Smooth muscle cell of the brain vasculature (primary cell): ENCODE results near the gene TRIM25.

Source experiments
- DNase-seq: peaks from one replicate; pipeline ENCODE4 v3.0.0-alpha.2; 2012; ENCODE audit warnings: low read depth, low spot score

TRIM25 gene

GRCh38 chr17:56926270-56926669, 12.4 kb upstream of the TRIM25 start:
- DNase-seq = no peak

- no peak for DNase-seq
Measured at GRCh38 chr17:56925088-56925487, 11.2 kb upstream of the TRIM25 start.

DNA sequence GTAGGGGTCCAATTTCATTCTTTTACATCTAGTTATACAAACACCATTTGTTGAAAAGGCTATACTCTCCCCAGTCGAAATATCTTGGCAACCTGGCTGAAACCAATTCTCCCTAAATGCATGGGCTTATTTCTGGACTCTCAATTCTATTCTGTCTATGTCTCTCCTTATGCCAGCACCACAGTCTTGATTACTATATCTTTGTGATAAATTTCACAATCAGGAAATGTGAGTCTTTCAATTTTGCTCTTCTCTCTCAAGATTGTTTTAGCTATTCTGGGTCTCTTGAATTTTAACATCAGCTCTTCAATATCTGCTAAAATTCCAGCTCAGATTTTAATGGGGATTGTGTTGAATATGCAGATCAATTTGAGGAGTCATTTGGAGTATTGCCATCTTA, 5.9 kb upstream of the TRIM25 start:
- no peak for DNase-seq

GRCh38 chr17:56918916-56919315, 5.1 kb upstream of the TRIM25 start:
- DNase-seq = no peak

DNA sequence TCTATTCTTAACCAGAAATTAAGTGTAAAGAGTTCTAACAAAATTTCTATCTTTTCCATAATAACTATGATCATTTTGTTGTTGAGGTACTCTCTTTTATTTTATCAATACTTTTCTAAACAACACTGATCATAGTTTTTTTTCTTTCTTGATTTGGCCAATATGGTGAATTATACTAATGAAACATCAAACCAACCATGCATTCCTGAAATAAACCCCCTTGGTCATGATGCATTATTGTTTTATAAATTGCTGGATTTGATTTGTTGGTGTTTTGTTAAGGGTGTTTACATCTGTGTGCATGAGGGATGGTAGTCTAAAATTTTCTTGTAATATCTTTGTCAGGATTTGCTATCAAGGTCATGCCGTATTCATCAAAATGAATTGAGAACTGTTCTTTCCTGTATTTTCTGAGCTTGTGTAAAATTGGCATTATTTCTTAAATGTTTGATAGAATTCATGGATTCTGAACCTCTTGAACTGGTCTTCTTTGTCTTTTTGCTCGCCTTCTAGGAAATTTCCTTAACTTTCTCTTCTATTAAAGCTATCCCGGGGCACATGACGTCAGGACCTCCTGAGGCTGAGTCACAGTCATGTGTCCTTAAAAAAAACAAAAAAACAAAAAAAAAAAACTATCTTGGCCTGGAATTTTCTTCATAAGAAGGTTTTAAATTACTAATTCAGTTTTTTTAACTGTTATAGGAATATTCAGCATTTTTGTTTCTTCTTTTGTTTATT, 3.9 kb upstream of the TRIM25 start:
- no peak for DNase-seq

GRCh38 chr17:56914581-56915273, 878 bp upstream of the TRIM25 start:
- no peak for DNase-seq

DNA sequence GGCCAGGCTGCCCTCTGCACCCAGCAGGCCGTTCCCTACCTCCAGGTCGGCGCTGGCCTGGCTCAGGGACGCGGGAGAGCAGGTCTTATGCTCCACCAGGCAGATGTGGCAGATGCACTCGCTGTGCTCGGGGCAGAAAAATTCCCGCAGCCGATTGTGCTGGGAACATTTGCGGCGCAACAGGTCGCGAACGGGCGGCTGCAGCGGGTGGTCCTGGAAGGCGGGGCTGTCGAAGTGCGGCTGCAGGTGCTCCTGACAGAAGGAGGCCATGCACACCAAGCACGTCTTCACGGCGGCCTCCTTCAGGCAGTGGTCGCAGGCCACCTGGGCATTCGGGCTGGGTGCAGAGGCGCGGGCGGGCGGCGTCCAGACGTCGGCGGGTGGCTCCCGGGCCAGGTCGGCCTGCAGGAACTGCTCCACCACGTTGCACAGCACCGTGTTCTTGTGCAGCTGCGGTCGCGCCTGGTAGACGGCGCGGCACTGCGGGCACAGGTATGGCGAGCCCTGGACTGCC, 439 bp downstream of the TRIM25 start:
- DNase-seq = no peak

GRCh38 chr17:56913000-56913311, 893 bp downstream of the TRIM25 start:
- no peak for DNase-seq

DNA sequence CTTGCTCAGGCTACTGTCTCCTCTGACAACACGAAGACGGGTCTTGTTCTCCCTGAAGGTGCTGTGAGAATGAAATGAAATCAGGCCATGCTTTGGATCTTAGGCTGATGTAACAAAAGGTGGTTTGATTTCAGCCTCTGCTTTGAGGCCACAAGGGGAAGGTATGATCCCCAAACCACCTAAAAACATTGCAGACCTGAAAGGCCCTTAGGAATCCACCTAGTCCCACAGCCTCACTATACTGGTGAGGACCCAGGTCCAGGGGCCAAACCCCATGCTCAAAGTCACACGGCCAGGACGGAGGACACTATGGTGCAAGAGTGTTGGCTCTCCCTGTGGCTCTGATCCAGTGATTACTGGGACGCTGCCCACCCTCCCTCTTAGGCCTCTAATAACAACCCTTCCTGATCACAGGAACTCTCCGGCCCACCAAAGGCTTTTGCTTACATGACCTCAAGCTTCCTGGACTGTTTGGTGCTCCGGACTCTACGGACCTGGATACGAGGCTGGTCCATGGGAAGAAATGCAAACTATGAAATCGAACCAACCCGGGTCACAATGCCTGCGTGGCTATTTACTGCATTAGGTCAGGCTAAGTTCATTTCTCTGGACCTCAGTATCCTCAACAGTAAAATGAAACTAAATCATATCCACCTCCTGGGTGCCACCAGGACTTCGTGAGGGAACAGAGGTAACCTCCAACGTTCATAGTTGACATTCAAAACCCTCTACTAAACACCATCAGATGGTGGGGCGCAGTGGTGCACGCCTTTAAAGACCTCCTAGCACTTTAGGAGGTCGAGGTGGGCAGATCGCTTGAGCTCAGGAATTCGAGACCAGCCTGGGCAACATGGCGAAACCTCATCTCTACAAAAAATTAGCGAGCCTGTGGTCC, 1.5 kb downstream of the TRIM25 start:
- DNase-seq = no peak

GRCh38 chr17:56910509-56911235, 3.2 kb downstream of the TRIM25 start:
- DNase-seq = no peak

DNA sequence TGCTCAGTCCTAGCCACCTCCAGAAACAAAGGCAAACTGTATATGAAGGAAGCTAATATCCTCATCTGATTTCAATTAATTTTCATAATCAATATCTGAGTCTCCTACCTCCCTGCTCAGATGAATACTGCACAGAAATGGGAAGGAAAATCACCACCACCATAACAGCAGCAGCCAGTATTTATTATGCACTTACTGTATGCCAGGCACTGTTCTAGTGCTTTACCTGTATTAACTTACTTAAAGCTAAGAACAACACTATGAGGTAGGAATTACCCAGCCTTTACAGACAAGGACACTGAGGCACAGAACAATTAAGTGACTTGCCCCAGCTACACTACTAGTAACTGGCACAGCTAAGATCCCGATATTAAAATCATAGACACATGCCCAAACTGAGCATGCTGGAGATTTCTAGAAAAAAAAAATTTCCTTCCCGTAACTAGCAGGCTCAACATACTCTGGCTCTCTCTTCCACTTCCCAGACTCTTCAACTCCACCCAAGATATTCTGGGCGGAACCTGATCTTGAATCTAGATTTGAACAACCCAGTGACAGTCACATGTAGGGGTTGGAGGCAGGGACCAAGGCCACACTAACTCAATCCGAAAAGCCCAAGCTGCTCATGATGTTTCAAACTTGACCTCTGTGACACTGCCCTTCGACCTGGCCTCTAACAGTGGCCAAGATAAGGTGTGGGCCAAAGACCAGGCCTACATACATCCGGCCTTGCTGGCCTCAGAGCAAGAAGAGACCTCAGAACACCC, 3.9 kb downstream of the TRIM25 start:
- DNase-seq = no peak

GRCh38 chr17:56908001-56908542, 5.8 kb downstream of the TRIM25 start:
- DNase-seq = no peak

DNA sequence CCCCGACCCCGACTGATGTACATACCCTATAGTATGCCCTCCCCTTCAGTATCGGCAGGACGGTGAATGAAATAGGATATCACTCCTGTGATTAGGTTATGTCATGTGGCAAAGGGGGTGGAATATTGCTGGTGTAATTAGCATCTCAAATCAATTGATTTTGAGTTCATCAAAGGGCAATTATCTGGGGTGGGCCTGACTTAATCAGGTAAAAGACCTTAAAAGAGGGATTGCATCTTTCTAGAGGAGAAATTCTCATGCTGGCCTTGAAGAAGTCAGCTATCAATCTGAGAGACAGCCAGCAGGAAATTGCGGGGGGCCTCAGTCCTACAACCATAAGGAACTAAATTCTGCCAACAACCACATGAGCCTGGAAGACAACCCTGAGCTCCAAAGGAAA, 10.3 kb downstream of the TRIM25 start:
- no peak for DNase-seq

GRCh38 chr17:56902348-56902747, 11.5 kb downstream of the TRIM25 start:
- no peak for DNase-seq

- no peak for DNase-seq
Measured at GRCh38 chr17:56899403-56899802, 14.4 kb downstream of the TRIM25 start.

DNA sequence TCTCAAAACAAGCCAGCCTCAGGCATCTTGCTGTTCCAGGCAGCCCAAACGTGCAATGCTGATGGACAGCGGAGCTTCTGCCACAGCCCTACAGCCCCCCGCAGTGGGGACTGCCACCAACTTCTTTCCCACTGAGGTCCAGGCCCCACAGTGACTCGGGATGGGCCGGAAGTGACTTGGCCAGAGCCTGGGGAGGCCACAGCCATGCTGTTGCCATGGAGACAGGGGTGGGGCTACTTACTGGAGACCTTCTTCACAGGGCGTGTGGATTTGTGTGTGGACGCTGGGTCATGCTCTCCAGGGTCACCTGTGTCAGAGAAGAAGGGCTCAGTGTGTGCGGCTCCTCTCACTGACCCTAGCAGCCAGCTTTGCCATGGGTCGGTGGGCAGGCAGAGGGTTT, 15.0 kb downstream of the TRIM25 start:
- no peak for DNase-seq

DNA sequence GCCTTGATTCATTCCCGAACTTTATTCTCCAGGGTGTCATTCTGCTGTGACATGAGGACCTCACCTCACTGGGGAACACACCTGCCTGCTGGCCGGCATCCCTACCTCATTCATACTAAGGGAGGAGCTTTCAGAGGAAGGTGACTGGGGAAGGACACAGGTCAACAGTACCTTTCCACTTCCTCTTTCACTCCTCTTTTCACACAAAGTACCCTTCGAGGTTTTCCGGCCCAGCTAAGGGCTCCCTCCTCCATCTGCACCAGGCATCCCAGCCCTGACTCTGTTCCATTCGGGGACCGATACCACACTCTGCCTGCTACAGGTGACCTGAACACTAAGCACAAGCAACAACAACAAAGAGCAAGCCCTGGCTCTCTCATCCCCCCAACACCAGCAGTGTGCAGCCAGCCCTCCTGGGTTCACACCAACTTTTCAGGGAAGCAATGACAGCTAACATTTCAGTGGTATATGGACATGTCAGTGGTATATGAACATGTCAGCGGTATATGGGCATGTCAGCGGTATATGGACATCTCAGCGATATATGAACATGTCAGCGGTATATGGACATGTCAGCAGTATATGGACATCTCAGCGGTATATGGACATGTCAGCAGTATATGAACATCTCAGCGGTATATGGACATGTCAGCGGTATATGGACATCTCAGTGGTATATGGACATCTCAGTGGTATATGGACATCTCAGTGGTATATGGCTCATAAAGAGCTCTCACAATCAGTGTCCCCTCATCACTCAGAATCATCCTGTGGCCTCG, 16.0 kb downstream of the TRIM25 start:
- DNase-seq = no peak

DNA sequence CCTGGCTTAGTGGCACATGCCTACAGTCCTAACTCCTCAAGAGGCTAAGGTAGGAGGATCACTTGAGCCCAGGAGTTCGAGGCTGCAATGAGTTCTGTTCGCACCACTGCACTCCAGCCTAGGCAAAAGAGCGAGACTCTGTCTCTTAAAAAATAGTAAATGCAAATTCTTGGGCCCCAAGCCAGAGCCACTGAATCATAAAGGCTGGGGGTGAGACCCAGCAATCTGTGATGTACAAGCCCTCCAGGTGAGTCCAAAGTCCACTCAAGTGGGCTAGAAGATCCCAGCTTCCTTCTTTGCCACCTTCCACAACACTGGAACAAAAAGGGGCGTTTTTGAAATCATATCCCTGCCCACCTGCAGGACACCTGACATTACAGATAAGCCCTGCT, 16.9 kb downstream of the TRIM25 start:
- DNase-seq = no peak

- DNase-seq = no peak
Measured at GRCh38 chr17:56896217-56896967, 17.5 kb downstream of the TRIM25 start.
